Measurements from ENCODE around the gene CDC42EP2.
A peak's percentile ranks its signal among the peaks of the same experiment; 100 is the strongest.

The CDC42EP2 gene

GRCh38 chr11:65298655-65299179 lies 15.9 kb upstream of the CDC42EP2 start:
- no peak for DNase-seq

DNA sequence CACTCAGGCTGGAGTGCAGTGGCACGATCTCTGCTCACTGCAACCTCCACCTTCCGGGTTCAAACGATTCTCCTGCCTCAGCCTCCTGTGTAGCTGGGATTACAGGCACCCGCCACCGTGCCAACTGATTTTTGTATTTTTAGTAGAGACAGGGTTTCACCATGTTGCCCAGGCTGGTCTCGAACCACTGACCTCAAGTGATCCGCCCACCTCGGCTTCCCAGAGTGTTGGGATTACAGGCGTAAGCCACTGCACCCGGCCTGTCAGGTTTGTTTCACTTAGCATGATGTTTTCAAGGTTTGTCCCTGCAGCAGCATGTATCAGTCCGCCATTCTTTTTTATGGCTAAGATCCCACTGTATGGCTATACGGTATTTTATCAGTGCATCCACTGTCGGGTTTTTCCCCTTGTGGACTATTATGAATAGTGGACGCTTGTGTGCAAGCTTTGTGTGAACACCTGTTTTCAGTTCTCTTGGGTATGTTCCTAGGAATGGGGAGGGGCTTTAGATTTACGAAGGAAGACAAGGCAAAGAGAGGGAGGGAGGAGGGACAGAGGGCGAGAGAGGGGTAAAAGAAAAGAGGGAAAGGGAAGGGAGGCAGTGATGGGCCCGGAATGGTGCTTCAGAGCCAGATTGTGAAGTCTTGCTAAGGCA lies 13.9 kb upstream of the CDC42EP2 start:
- DNase-seq, result no peak

- no peak for DNase-seq
These were observed 13.0 kb upstream of the CDC42EP2 start for GRCh38 chr11:65301491-65302329.

DNA sequence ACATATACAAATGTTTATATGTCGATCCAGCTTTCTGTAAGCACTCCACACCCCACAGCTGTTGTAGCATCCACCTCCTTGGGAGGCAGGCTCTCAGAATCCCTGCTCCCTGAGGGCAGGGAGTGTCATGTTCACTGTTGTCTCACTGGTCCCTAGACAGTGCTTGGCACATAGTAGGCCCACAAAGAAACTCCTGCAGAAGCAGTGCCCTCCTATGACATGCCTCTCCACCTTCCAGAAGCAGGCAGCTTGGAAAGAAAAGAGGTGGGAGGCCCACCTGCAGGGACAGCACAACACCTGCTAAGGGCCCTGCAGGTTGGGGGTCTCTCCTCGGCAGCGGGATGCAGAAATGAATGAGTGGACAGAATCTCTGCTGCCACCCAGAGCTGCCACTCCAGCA lies 11.1 kb upstream of the CDC42EP2 start:
- DNase-seq, result no peak

GRCh38 chr11:65304110-65304509 lies 10.6 kb upstream of the CDC42EP2 start:
- DNase-seq, result no peak

- no peak for DNase-seq
These were observed 10.1 kb upstream of the CDC42EP2 start for GRCh38 chr11:65304613-65305012.

GRCh38 chr11:65305501-65306268 lies 9.0 kb upstream of the CDC42EP2 start:
- DNase-seq, result peak; percentile 31

DNA sequence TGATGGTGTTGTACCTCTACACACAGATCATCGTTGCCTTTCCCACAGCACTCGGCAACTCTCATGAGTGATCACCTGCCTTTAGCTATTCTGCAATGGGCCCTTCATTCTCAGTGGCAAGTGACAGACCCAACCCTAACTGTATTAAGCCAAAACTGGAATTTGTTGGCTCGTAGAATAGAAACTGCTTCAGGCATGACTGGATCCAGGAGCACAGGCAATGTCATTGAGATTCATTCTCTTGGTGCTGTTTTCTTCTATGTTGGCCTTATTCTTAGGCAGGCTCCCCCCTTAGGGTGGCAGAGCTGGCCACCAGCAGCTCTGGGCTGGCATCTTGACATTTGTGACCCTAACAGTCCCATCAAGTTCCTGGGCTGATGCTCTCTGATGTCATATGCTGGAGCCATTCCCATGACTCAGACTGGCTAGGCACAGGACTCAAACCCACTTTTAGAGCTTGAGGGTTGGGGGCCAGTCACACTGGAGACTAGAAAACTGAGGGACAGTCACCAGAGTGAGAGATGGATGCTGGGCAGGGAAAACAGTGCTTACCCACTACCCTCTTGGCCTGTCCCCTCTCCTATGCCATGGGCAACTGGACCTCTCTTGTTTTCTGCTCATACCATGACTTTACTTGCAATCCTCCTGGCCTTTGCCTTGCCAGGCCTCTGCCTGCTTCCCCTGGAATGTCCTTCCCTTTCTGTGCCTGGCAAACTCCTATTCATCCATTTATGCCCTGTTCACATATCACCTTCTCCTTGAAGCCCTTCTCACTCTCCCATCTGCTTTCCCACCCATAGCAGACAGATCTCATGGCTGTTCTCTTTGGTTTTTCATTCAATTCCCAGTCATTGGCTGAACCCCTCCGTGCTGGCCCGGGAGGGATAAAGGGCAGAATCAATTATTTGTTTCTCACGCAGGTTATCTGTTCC lies 7.1 kb upstream of the CDC42EP2 start:
- DNase-seq, result no peak

GRCh38 chr11:65308281-65308891 lies 6.3 kb upstream of the CDC42EP2 start:
- DNase-seq, result no peak

DNA sequence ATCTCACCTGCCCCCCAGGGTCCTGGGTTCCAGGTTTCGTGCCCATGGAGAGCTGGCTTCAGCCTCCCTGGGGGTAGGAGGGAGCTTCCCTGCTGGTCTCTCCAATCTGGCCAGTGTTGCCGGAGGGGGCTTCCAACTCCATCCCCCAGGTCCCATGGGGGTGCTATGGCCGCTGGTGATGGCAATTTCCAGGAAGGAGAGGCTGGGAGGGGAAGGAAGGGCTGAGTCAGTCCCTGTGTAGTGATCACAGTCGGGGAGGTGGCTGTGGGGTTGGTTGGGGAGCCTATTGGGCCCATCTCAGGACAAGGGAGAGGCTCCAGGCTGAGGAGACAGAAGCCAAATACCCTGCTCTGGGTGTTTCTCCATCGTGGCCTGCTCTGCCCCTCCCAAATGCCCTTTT lies 5.7 kb upstream of the CDC42EP2 start:
- no peak for DNase-seq

GRCh38 chr11:65310215-65310614 lies 4.5 kb upstream of the CDC42EP2 start:
- peak; percentile 38 for DNase-seq

DNA sequence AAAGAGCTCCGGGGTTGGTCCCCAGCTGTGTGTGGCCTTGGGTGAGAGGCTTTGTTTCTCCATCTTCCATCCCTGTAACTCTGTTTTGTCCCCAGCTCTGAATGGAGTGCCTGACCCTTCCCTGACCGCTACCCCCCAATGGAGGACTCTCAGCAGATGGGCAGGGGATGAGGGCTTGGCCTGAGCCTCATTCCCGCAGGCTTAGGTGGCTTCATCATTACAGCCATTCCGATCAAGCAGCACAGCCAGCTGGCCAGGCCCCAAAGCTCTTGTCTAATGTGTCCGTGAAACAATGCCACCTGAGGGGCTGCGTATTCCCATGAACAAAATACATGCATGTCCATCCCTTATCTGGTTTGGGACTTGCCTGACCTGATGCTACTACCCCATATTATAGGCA lies 3.9 kb upstream of the CDC42EP2 start:
- peak; percentile 21 for DNase-seq

DNA sequence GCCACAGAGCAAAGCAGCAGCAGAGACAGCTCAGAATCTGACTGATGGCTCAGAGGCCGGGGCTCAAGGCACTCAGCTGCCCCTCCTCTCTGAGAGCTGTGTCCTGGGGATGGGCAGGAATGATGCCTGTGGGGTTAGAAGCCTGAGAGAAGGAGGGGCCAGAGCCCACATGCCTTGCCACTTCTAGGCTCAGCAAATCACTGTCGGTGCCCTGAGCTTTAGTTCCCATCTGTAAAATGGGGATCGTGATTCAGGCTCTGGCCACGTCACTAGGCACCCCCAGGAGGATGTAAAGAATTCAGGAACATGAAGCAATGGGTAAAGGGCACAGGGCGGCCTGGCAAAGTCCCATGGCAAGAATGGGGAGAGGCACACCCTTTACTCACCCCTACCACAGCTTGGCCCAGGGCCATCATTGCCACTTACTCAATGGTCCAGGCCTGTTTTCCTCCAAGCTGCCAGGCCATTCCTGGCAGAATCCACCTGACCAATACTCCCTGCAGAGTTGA lies 3.4 kb upstream of the CDC42EP2 start:
- peak; percentile 17 for DNase-seq

- DNase-seq, result peak; percentile 72
These were observed 669 bp downstream of the CDC42EP2 start for GRCh38 chr11:65315204-65315865.

DNA sequence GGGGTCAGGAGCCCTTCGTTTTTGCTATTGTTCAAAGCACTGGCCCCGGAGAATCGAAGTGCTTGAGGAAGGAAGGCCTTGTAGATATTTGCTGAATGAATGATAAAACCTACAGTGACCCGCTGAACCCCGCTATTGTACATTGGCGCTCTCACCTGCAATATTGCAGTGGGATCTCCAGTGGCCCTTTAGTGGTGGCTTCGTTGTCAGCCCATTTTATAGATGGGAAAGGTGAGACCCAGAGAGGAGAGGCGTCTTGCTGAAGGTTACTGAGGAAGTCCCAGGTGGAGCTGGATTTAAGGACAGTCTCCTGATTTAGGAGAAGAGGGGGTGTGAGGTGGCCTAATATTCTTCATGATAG lies 1.2 kb downstream of the CDC42EP2 start:
- DNase-seq, result no peak

DNA sequence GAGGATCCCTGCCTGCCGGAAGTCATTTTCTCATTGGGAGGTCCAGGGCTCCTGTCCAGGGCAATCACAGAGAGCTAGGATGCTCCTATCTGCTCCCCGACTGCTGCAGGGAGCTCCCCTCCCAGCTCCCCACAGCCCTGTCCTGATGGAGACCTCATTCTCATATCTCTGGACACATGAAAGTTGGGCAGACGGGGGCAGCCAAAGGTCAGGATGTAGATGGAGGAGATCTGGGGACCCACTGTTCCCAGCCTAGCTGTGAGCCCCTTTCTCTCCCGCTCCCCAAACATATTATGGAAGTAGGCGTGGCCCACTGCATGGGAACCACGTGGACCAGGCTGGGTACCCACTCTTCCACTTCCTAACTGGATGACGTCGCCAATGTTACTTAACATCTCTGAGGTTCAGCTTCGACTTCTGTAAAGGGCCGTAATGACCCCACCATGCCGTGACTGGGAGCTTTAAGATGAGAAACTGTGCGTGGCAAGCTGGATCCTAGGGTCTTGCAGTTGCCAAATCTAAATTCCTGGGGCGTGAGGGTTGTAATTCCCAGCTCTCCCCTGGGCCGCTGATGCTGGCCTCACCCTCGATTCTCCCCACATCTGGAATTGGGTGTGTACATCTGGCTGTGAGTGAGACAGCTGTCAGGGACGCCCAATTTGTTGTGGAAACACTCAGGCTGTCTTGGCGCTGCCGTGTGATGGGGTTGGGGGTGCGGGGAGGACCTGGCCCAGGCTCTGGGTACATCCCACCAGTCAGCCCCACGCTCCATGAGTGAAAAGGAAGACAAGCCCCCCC lies 1.8 kb downstream of the CDC42EP2 start:
- peak; percentile 94 for DNase-seq

DNA sequence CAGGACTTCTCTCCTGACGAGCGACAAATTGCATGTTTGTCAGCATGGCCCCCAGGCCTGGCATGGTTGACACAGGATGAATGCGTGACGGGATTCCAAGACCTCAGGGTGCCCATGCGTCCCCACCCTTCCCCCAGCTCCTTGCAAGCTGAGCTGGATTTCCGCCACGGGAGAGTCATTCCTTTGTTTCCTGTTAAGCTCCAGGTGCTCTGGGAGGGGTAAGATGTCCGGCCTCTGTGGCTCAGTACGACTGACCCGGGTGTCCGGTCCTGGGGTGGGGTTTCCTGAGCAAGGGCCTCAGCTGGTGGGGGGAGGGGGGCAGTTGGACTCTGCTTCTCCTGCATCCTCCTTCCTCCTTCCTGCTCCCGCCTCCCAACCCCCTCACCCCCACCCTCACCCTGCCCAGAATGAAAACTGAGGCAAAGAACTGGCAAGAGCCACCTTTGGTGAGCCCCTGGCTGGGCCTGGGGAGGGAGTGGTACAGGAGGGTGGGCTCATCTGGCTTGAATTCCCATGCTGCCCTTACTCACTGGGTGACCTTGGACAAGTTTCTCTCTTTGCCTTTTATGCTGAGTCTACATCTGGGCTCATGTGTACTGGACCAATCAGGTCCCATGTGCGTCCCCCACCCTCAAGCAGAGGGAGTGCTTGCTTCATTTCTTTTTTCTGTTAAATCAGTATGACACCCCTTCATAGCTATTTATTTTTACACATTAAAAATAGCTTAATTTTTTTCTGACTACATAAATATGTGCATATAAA lies 2.5 kb downstream of the CDC42EP2 start:
- peak; percentile 72 for DNase-seq

DNA sequence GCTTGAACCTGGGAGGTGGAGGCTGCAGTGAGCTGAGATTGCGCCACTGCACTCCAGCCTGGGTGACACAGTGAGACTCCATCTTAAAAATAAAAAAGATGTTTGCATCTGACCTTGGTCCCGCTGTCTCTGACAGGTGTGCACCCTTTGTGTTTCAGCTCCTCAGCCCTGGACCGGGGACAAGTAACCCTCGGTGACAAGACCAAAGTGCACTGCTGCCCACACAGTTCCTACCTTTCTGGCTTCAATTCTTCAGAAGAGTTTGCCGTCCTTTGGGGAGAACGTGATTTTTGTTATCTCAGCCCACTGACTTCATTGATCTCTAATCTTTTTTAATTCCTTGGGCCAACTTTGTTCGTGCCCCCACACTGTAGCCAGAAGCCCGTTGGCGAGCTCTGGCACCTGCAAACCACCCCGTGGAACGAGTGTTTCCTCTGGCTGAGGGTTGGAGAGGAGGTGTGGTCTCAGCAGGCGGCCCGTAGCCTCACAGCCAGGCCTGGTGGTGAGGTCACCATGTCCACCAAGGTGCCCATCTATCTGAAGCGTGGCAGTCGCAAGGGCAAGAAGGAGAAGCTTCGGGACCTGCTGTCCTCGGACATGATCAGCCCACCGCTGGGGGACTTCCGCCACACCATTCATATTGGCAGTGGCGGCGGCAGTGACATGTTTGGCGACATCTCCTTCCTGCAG lies 5.9 kb downstream of the CDC42EP2 start:
- no peak for DNase-seq

- DNase-seq, result no peak
These were observed 6.4 kb downstream of the CDC42EP2 start for GRCh38 chr11:65321076-65321475.

Measured in fibroblast of skin of right quadriceps (primary cell).